HepG2 (cell line): Measurements from ENCODE around the gene NAA25. TPM values are rescaled to one million over a fixed set of nuclear protein-coding genes. Genes with fewer than 3 reads are reported as not detected.
A peak's percentile ranks its signal among the peaks of the same experiment; 100 is the strongest.

ENCODE experiments used
- BHLHE40 ChIP-seq: IDR thresholded peaks from 2 replicates; pipeline ENCODE4 v1.6.1; 2011; ENCODE audit warnings: low read length, improper control_type of control experiment
- BORCS8-MEF2B ChIP-seq: sonication (generic); formaldehyde crosslinking; IDR thresholded peaks from 2 replicates; pipeline ENCODE4 v1.8.0; 2022; ENCODE audit warnings: mild to moderate bottlenecking, missing genetic modification reagents
- FOXM1 ChIP-seq: sonication (generic); formaldehyde crosslinking; IDR thresholded peaks from 2 replicates; pipeline ENCODE4 v1.5.0; 2020; ENCODE audit warnings: missing genetic modification reagents
- GPN1 ChIP-seq: sonication (generic); formaldehyde crosslinking; IDR thresholded peaks from 2 replicates; pipeline ENCODE4 v1.5.1; 2020; ENCODE audit warnings: missing genetic modification reagents, borderline replicate concordance
- ISL2 ChIP-seq: sonication (generic); formaldehyde crosslinking; IDR thresholded peaks from 2 replicates; pipeline ENCODE4 v1.5.0; 2020; ENCODE audit warnings: missing genetic modification reagents
- MTA3 ChIP-seq: sonication (generic); formaldehyde crosslinking; IDR thresholded peaks from 2 replicates; pipeline ENCODE4 v1.4.0; 2020; ENCODE audit warnings: missing genetic modification reagents
- NCOA5 ChIP-seq: sonication (generic); formaldehyde crosslinking; IDR thresholded peaks from 2 replicates; pipeline ENCODE4 v1.4.0; 2020; ENCODE audit warnings: missing genetic modification reagents
- RNF2 ChIP-seq: fragments of 450-650 bp; conservative IDR thresholded peaks from 2 replicates; pipeline ENCODE4 v1.6.1; 2016; ENCODE audit warnings: low read depth
- SALL1 ChIP-seq: sonication (generic); formaldehyde crosslinking; IDR thresholded peaks from 2 replicates; pipeline ENCODE4 v1.8.0; 2022; ENCODE audit warnings: mild to moderate bottlenecking, missing genetic modification reagents
- SMC3 ChIP-seq: IDR thresholded peaks from 2 replicates; pipeline ENCODE4 v1.6.1; 2011; ENCODE audit warnings: low read length, improper control_type of control experiment
- SNRNP70 ChIP-seq: fragments of 200-400 bp; formaldehyde crosslinking; IDR thresholded peaks from 2 replicates; pipeline ENCODE4 v1.6.1; 2017; ENCODE audit warnings: mild to moderate bottlenecking, low read depth, low read length, moderate library complexity
- TGIF2 ChIP-seq: IDR thresholded peaks from 2 replicates; pipeline ENCODE4 v1.6.1; 2016; ENCODE audit warnings: control low read depth, missing compliant biosample characterization
- TOPORS ChIP-seq: sonication (generic); formaldehyde crosslinking; IDR thresholded peaks from 2 replicates; pipeline ENCODE4 v1.8.0; 2023; ENCODE audit warnings: mild to moderate bottlenecking, missing genetic modification reagents
- YEATS4 ChIP-seq: sonication (generic); formaldehyde crosslinking; IDR thresholded peaks from 2 replicates; pipeline ENCODE4 v1.4.0; 2020; ENCODE audit warnings: missing genetic modification reagents, borderline replicate concordance
- ZNF235 ChIP-seq: sonication (generic); formaldehyde crosslinking; IDR thresholded peaks from 2 replicates; pipeline ENCODE4 v1.8.1; 2023; ENCODE audit warnings: mild to moderate bottlenecking, missing genetic modification reagents, borderline replicate concordance
- ZNF24 ChIP-seq: fragments of 450-650 bp; IDR thresholded peaks from 2 replicates; pipeline ENCODE4 v1.6.1; 2017; ENCODE audit warnings: antibody characterized with exemption, mild to moderate bottlenecking
- ZNF260 ChIP-seq: sonication (generic); formaldehyde crosslinking; IDR thresholded peaks from 2 replicates; pipeline ENCODE4 v1.4.0; 2020; ENCODE audit warnings: missing genetic modification reagents, low read depth, mild to moderate bottlenecking, borderline replicate concordance
- ZNF572 ChIP-seq: sonication (generic); formaldehyde crosslinking; IDR thresholded peaks from 2 replicates; pipeline ENCODE4 v1.5.1; 2020; ENCODE audit warnings: mild to moderate bottlenecking, missing genetic modification reagents
- polyA plus RNA-seq, 8 experiments: library from polyadenylated mRNA; depleted of rRNA in 3 of 8; stranded (reverse) in 7 of 8; unstranded in 1 of 8; fragments of >200 nt; fragmentation: Illumina TruSeq in 4 of 8; extraction: Trizol in 4 of 8; gene quantifications; 2 replicates each; pipeline versions ENCODE4 v1.2.1 to v1.2.3, GENCODE V29; 2011 to 2016; ENCODE audit warnings: low read depth in 4 of 8, missing spikeins in 1 of 8, mixed read lengths in 1 of 8; ENCODE audit not compliant: insufficient read depth in 1 of 8
- total RNA-seq, 5 experiments: library from RNA; depleted of rRNA; stranded (reverse); fragments of >200 nt; fragmentation: Illumina TruSeq; extraction: Trizol; gene quantifications; 2 replicates each; pipeline ENCODE4 v1.2.3, GENCODE V29; 2016; ENCODE audit warnings: low read depth in 1 of 5
- TF ChIP-seq, protein P1 (sequence below): sonication (generic); formaldehyde crosslinking; IDR thresholded peaks from 2 replicates; pipeline ENCODE4 v1.4.0; 2020; ENCODE audit warnings: mild to moderate bottlenecking, missing genetic modification reagents
- TF ChIP-seq, protein P2 (sequence below): sonication (generic); formaldehyde crosslinking; IDR thresholded peaks from 2 replicates; pipeline ENCODE4 v1.8.0; 2022; ENCODE audit warnings: missing genetic modification reagents, mild to moderate bottlenecking, borderline replicate concordance
- TF ChIP-seq, protein P3 (sequence below): IDR thresholded peaks from 2 replicates; pipeline ENCODE4 v1.6.1; 2016; ENCODE audit warnings: control low read depth
- TF ChIP-seq, protein P4 (sequence below): sonication (generic); formaldehyde crosslinking; IDR thresholded peaks from 2 replicates; pipeline ENCODE4 v1.5.0; 2020; ENCODE audit warnings: mild to moderate bottlenecking, missing genetic modification reagents

NAA25 gene
- total and polyA plus RNA-seq, 2 of the 13 experiments (the other 11 are each of a cell fraction or from before 2014, with no cell fraction given), result 11.4 to 32.0 TPM

DNA sequence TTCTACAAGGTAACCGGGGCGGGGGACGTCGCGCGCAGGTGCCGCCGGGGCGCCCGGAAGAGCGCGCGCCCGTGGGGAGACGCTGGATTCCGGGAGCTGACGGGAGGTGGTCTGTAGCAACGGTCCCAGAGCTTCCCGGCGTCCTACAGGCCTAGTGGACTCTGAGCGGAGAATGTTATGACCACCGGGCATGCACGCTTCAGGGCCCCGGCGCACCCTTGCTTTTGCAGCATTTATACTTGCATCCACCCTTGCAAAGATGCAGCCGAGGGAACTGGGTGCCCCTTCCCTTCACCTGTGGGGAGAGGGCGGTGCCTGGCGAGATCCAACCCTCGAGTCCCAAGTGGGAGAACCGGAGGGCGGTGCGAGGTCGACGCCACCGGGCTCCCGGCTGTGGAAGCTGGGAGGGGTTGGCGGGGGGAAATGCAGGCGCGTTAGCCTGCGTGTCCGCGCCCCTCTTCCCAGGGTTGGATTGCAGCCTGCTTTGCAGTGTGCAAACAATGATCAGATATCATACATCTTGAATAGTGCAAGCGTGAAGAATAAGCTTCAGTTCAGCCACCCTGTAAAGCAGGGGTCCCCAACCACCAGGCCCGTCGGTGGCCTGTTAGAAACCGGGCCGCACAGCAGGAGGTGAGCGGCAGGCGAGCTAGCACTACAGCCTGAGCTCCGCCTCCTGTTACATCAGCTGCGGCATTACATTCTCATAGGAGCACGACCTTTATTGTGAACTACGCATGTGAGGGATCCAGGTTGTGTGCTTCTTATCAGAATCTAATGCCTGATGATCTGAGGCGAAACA, 94.8 kb downstream of the NAA25 start (continued):
- TF ChIP-seq, protein P1, sequence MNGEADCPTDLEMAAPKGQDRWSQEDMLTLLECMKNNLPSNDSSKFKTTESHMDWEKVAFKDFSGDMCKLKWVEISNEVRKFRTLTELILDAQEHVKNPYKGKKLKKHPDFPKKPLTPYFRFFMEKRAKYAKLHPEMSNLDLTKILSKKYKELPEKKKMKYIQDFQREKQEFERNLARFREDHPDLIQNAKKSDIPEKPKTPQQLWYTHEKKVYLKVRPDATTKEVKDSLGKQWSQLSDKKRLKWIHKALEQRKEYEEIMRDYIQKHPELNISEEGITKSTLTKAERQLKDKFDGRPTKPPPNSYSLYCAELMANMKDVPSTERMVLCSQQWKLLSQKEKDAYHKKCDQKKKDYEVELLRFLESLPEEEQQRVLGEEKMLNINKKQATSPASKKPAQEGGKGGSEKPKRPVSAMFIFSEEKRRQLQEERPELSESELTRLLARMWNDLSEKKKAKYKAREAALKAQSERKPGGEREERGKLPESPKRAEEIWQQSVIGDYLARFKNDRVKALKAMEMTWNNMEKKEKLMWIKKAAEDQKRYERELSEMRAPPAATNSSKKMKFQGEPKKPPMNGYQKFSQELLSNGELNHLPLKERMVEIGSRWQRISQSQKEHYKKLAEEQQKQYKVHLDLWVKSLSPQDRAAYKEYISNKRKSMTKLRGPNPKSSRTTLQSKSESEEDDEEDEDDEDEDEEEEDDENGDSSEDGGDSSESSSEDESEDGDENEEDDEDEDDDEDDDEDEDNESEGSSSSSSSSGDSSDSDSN (CRISPR knock-in tag), result peak; percentile 54
- TF ChIP-seq GPN1 (CRISPR knock-in tag) (no peak), SMC3 (no peak), TOPORS (CRISPR knock-in tag) (no peak), NCOA5 (no peak), ZNF24 (no peak), BHLHE40 (no peak), SNRNP70 (no peak), ZNF572 (CRISPR knock-in tag) (no peak), TGIF2 (CRISPR knock-in tag) (peak; percentile 63; the same call in 1 of the 2 replicates), ZNF260 (CRISPR knock-in tag) (no peak), ISL2 (CRISPR knock-in tag) (no peak), SALL1 (peak; percentile 27; the same call in 1 of the 2 replicates), ZNF235 (no peak), BORCS8-MEF2B (CRISPR knock-in tag) (no peak), RNF2 (0 out of 2 replicates have a peak, but pooled peaks have one; percentile 26), FOXM1 (no peak), MTA3 (no peak), YEATS4 (CRISPR knock-in tag) (peak; percentile 26; the same call in 1 of the 2 replicates)
- TF ChIP-seq, protein P2, sequence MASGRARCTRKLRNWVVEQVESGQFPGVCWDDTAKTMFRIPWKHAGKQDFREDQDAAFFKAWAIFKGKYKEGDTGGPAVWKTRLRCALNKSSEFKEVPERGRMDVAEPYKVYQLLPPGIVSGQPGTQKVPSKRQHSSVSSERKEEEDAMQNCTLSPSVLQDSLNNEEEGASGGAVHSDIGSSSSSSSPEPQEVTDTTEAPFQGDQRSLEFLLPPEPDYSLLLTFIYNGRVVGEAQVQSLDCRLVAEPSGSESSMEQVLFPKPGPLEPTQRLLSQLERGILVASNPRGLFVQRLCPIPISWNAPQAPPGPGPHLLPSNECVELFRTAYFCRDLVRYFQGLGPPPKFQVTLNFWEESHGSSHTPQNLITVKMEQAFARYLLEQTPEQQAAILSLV, result no peak
- TF ChIP-seq, protein P3, sequence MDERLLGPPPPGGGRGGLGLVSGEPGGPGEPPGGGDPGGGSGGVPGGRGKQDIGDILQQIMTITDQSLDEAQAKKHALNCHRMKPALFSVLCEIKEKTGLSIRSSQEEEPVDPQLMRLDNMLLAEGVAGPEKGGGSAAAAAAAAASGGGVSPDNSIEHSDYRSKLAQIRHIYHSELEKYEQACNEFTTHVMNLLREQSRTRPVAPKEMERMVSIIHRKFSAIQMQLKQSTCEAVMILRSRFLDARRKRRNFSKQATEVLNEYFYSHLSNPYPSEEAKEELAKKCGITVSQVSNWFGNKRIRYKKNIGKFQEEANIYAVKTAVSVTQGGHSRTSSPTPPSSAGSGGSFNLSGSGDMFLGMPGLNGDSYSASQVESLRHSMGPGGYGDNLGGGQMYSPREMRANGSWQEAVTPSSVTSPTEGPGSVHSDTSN, result no peak
- TF ChIP-seq, protein P4, sequence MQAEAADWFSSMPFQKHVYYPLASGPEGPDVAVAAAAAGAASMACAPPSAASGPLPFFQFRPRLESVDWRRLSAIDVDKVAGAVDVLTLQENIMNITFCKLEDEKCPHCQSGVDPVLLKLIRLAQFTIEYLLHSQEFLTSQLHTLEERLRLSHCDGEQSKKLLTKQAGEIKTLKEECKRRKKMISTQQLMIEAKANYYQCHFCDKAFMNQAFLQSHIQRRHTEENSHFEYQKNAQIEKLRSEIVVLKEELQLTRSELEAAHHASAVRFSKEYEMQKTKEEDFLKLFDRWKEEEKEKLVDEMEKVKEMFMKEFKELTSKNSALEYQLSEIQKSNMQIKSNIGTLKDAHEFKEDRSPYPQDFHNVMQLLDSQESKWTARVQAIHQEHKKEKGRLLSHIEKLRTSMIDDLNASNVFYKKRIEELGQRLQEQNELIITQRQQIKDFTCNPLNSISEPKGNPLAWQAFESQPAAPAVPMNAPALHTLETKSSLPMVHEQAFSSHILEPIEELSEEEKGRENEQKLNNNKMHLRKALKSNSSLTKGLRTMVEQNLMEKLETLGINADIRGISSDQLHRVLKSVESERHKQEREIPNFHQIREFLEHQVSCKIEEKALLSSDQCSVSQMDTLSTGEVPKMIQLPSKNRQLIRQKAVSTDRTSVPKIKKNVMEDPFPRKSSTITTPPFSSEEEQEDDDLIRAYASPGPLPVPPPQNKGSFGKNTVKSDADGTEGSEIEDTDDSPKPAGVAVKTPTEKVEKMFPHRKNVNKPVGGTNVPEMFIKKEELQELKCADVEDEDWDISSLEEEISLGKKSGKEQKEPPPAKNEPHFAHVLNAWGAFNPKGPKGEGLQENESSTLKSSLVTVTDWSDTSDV, result no peak
